Left kidney (tissue), 2 donors: ENCODE data around the gene PTPRM. TPM values are rescaled to one million over a fixed set of nuclear protein-coding genes. Genes with fewer than 3 reads are reported as not detected.

ENCODE experiments used
- DNase-seq: peaks from one replicate; pipeline ENCODE4 v3.0.0-alpha.2; 2013
- polyA plus RNA-seq: library from polyadenylated mRNA; unstranded; fragments of 120-200 nt; gene quantifications from one replicate; pipeline ENCODE4 v1.2.1, GENCODE V29; 2013; ENCODE audit not compliant: insufficient read length

PTPRM gene
- polyA plus RNA-seq, 1 donor, result 107 TPM

- DNase-seq, result no peak
These were observed 32.9 kb downstream of the PTPRM start for GRCh38 chr18:7600036-7600435.

- no peak for DNase-seq
These were observed 33.6 kb downstream of the PTPRM start for GRCh38 chr18:7600528-7601245.

- DNase-seq, result no peak
These were observed 34.1 kb downstream of the PTPRM start for GRCh38 chr18:7601246-7601615.

GRCh38 chr18:7601936-7602335 lies 34.8 kb downstream of the PTPRM start:
- no peak for DNase-seq

GRCh38 chr18:7603259-7604000 lies 36.3 kb downstream of the PTPRM start:
- no peak for DNase-seq

- no peak for DNase-seq
These were observed 37.2 kb downstream of the PTPRM start for GRCh38 chr18:7604361-7604760.

GRCh38 chr18:7605705-7606104 lies 38.6 kb downstream of the PTPRM start:
- DNase-seq, result no peak

GRCh38 chr18:7607540-7608173 lies 40.5 kb downstream of the PTPRM start:
- no peak for DNase-seq

- no peak for DNase-seq
These were observed 41.0 kb downstream of the PTPRM start for GRCh38 chr18:7608174-7608550.

- no peak for DNase-seq
These were observed 41.7 kb downstream of the PTPRM start for GRCh38 chr18:7608781-7609201.

- no peak for DNase-seq
These were observed 42.5 kb downstream of the PTPRM start for GRCh38 chr18:7609617-7610016.

GRCh38 chr18:7614042-7614441 lies 46.9 kb downstream of the PTPRM start:
- no peak for DNase-seq

- DNase-seq, result no peak
These were observed 48.7 kb downstream of the PTPRM start for GRCh38 chr18:7615840-7616239.

GRCh38 chr18:7616661-7617060 lies 49.5 kb downstream of the PTPRM start:
- no peak for DNase-seq

GRCh38 chr18:7617738-7618422 lies 50.8 kb downstream of the PTPRM start:
- DNase-seq, result no peak

- no peak for DNase-seq
These were observed 51.9 kb downstream of the PTPRM start for GRCh38 chr18:7618891-7619442.

GRCh38 chr18:7619676-7620075 lies 52.6 kb downstream of the PTPRM start:
- DNase-seq, result no peak

GRCh38 chr18:7622721-7623120 lies 55.6 kb downstream of the PTPRM start:
- no peak for DNase-seq

- no peak for DNase-seq
These were observed 56.6 kb downstream of the PTPRM start for GRCh38 chr18:7623681-7624080.

GRCh38 chr18:7624697-7625096 lies 57.6 kb downstream of the PTPRM start:
- DNase-seq, result no peak

GRCh38 chr18:7626175-7626921 lies 59.2 kb downstream of the PTPRM start:
- DNase-seq, result no peak
